ENCODE measurements around the gene MMEL1. TPM values are rescaled to one million over a fixed set of nuclear protein-coding genes. Genes with fewer than 3 reads are reported as not detected.

Gene MMEL1
- polyA plus RNA-seq, 1 donor from 2014 or later, result 5.2 TPM

- H3F3A ChIP-seq (ENCODE audit: insufficient read depth, low read length, poor library complexity, severe bottlenecking), result no peaks in the 10 kb centered on the region
- H3K4me2 ChIP-seq (ENCODE audit: low read length), result no peak overlapping the region
- no peaks in the 10 kb centered on the region for H4K20me1 ChIP-seq (ENCODE audit: insufficient read depth)
- no peaks in the 10 kb centered on the region for H3K9me2 ChIP-seq (ENCODE audit: insufficient read depth, low read length)
- H3K9ac ChIP-seq (ENCODE audit: low read length), result no peak overlapping the region
- TF ChIP-seq EP300 (conservative IDR thresholded peaks at IDR 0.05; ENCODE audit: poor library complexity, severe bottlenecking), result no peak
- TF ChIP-seq POLR2AphosphoS5 (IDR thresholded peaks at IDR 0.05), result no peak
- no peak for TF ChIP-seq MXI1 (conservative IDR thresholded peaks at IDR 0.05; ENCODE audit: poor library complexity, severe bottlenecking)
- no peak for TF ChIP-seq EZH2 (IDR thresholded peaks at IDR 0.05; ENCODE audit: borderline replicate concordance, insufficient read depth, low read length, poor library complexity, severe bottlenecking)
- no peak for TF ChIP-seq REST (IDR thresholded peaks at IDR 0.05; ENCODE audit: borderline replicate concordance)
- no peak for TF ChIP-seq SMC3 (conservative IDR thresholded peaks at IDR 0.05; ENCODE audit: poor library complexity)
- no peak for TF ChIP-seq CTCF (IDR thresholded peaks at IDR 0.05; ENCODE audit: poor library complexity, severe bottlenecking)
- no peak for TF ChIP-seq RAD21 (conservative IDR thresholded peaks at IDR 0.05)
- TF ChIP-seq TAF1 (IDR thresholded peaks at IDR 0.05; ENCODE audit: low read depth), result no peak
- no peaks in the 10 kb centered on the region for H3K9me3 ChIP-seq (ENCODE audit: low read length)
- H3K36me3 ChIP-seq (ENCODE audit: insufficient read depth, low read length), result no peaks in the 10 kb centered on the region
- H3K27ac ChIP-seq (ENCODE audit: low read length), result no peak overlapping the region
- H3K27me3 ChIP-seq (ENCODE audit: insufficient read depth, low read depth, low read length), result no peaks in the 10 kb centered on the region
- H3K4me3 ChIP-seq (ENCODE audit: low read length), result no peak overlapping the region
- H2AFZ ChIP-seq (ENCODE audit: low read depth, low read length), result no peak overlapping the region
- no peaks in the 10 kb centered on the region for H3K79me2 ChIP-seq (replicated peaks; ENCODE audit: insufficient read depth, low read length)
These were observed 72.3 kb downstream of the MMEL1 start for GRCh38 chr1:2560299-2561073.

GRCh38 chr1:2559509-2560298 is 73.1 kb downstream of the MMEL1 start:
- Histone ChIP-seq H3K4me3 (ENCODE audit: low read length) (no peak overlapping the region), H3K27ac (ENCODE audit: low read length) (no peak overlapping the region), H4K20me1 (ENCODE audit: insufficient read depth) (no peaks in the 10 kb centered on the region), H3K9me3 (ENCODE audit: low read length) (no peaks in the 10 kb centered on the region), H3F3A (ENCODE audit: insufficient read depth, low read length, poor library complexity, severe bottlenecking) (no peaks in the 10 kb centered on the region), H3K4me2 (ENCODE audit: low read length) (no peak overlapping the region), H2AFZ (ENCODE audit: low read depth, low read length) (no peak overlapping the region), H3K27me3 (ENCODE audit: insufficient read depth, low read depth, low read length) (no peaks in the 10 kb centered on the region), H3K79me2 (replicated peaks; ENCODE audit: insufficient read depth, low read length) (no peaks in the 10 kb centered on the region), H3K9me2 (ENCODE audit: insufficient read depth, low read length) (no peaks in the 10 kb centered on the region), H3K36me3 (ENCODE audit: insufficient read depth, low read length) (no peaks in the 10 kb centered on the region), H3K9ac (ENCODE audit: low read length) (no peak overlapping the region)
- TF ChIP-seq EP300 (conservative IDR thresholded peaks at IDR 0.05; ENCODE audit: poor library complexity, severe bottlenecking) (no peak), POLR2AphosphoS5 (IDR thresholded peaks at IDR 0.05) (no peak), MXI1 (conservative IDR thresholded peaks at IDR 0.05; ENCODE audit: poor library complexity, severe bottlenecking) (no peak), CTCF (IDR thresholded peaks at IDR 0.05; ENCODE audit: poor library complexity, severe bottlenecking) (no peak), REST (IDR thresholded peaks at IDR 0.05; ENCODE audit: borderline replicate concordance) (no peak), SMC3 (conservative IDR thresholded peaks at IDR 0.05; ENCODE audit: poor library complexity) (no peak), EZH2 (IDR thresholded peaks at IDR 0.05; ENCODE audit: borderline replicate concordance, insufficient read depth, low read length, poor library complexity, severe bottlenecking) (no peak), RAD21 (conservative IDR thresholded peaks at IDR 0.05) (no peak), TAF1 (IDR thresholded peaks at IDR 0.05; ENCODE audit: low read depth) (no peak)
